Ovary (tissue), 9 donors: ENCODE results near the gene AFTPH. TPM values are rescaled to one million over a fixed set of nuclear protein-coding genes. Genes with fewer than 3 reads are reported as not detected.

ENCODE experiments used
- DNase-seq, 5 donors: peaks; one replicate each; pipeline ENCODE4 v3.0.0-alpha.2; 2019 to 2020
- H3K27ac ChIP-seq, 2 donors: fragments of 200-600 bp; one replicate each; pipeline versions ENCODE4 v1.5.1 to v1.8.0; 2019 to 2022
- H3K27me3 ChIP-seq: fragments of 200-600 bp; one replicate; pipeline ENCODE4 v1.8.0; 2022
- H3K36me3 ChIP-seq: fragments of 200-600 bp; sonication (generic); one replicate; pipeline ENCODE4 v1.5.1; 2019
- H3K4me1 ChIP-seq: one replicate; pipeline ENCODE4 v1.8.1; 2013; ENCODE audit warnings: mild to moderate bottlenecking, moderate library complexity; ENCODE audit not compliant: insufficient read depth
- H3K4me3 ChIP-seq: fragments of 200-600 bp; sonication (generic); one replicate; pipeline ENCODE4 v1.5.1; 2017
- H3K9me3 ChIP-seq, 2 donors: fragments of 200-600 bp in 1 of 2; sonication (generic) in 1 of 2; one replicate each; pipeline versions ENCODE4 v1.5.1 to v1.8.1; 2013 to 2019; ENCODE audit warnings: mild to moderate bottlenecking in 1 of 2, moderate library complexity in 1 of 2
- CTCF ChIP-seq, 3 donors: fragments of 450-650 bp in 2 of 3; fragments of 200-600 bp in 1 of 3; IDR thresholded peaks; one replicate each; pipeline versions ENCODE4 v1.5.1 to v1.8.0; 2016 to 2022; ENCODE audit warnings: antibody characterized with exemption in 3 of 3, mild to moderate bottlenecking in 1 of 3
- EP300 ChIP-seq: sonication (generic); formaldehyde crosslinking; IDR thresholded peaks from one replicate; pipeline ENCODE4 v1.6.1; 2017; ENCODE audit warnings: antibody characterized with exemption
- POLR2A ChIP-seq: fragments of 450-650 bp; IDR thresholded peaks from one replicate; pipeline ENCODE4 v1.6.1; 2017; ENCODE audit warnings: antibody characterized with exemption, mild to moderate bottlenecking, moderate library complexity
- WGBS, 3 donors: extraction: QIAGEN DNeasy Blood & Tissue Kit in 1 of 3; methylation state at CpG; one replicate each; pipeline versions ENCODE4 v1.1.5 to v1.1.7; 2013 to 2017; 5-methylcytosine and 5-hydroxymethylcytosine counted together
- intact Hi-C, 4 donors: fragments of 100-400 bp; cut with DNase I; formaldehyde crosslinking; loops; one replicate each; pipeline versions ENCODE4 v1.11.0 to v1.15.1; 2022 to 2023
- polyA plus RNA-seq, 2 donors: library from polyadenylated mRNA; stranded (reverse); fragments of 200-250 nt in 1 of 2; fragments of 350-450 nt in 1 of 2; fragmentation: Illumina TruSeq in 1 of 2; extraction: RNeasy Lipid Tissue Mini Kit (QIAGEN cat#74804) in 1 of 2; gene quantifications; one replicate each; pipeline ENCODE4 v1.2.3, GENCODE V29; 2013 to 2014
- total RNA-seq, 7 donors: library from RNA; depleted of rRNA in 2 of 7; stranded (reverse); fragments of >200 nt in 2 of 7; fragmentation: NEBNext Ultra II Directional in 3 of 7; extraction: Animal tissue kit (Norgen Biotek cat#: 25700) in 3 of 7; gene quantifications; one replicate each; pipeline versions ENCODE4 v1.1.0 to v1.2.4, GENCODE V29; 2016 to 2023
- donor health status: DM: no; HTN: no; CAD: no; lungs with moderate emphysema.
- donor health status: DM: no; HTN: no; CAD: no.
- donor health status: Bipolar disorder and iron deficiency.
- donor health status: DM: yes; HTN: yes; CAD: no.
- donor health status: DM: no; HTN: no; CAD: no.
- donor health status: DM: yes; HTN: yes; CAD: no.

AFTPH gene
- total and polyA plus RNA-seq, 9 donors, result 18.5 to 33.8 (median 27.6) TPM

- H3K36me3 ChIP-seq, result no peaks in the 10 kb centered on the region
- DNase-seq, result no peak
- no peak overlapping the region for H3K4me3 ChIP-seq
- no peaks in the 10 kb centered on the region for H3K9me3 ChIP-seq
- no peaks in the 10 kb centered on the region for H3K4me1 ChIP-seq
- intact Hi-C loops, result no loop called here
- no peak overlapping the region for H3K27ac ChIP-seq
- WGBS, 3 donors, result 96% methylated on average over 3 of the region's 3 CpGs
- TF ChIP-seq CTCF (IDR thresholded peaks at IDR 0.05), result no peak
- no peak for TF ChIP-seq EP300
- no peak for TF ChIP-seq POLR2A
- H3K27me3 ChIP-seq, result no peaks in the 10 kb centered on the region
Observed at GRCh38 chr2:64631771-64632170, 107.6 kb downstream of the AFTPH start.

- Histone ChIP-seq H3K9me3 (no peaks in the 10 kb centered on the region), H3K27me3 (no peaks in the 10 kb centered on the region), H3K4me3 (no peak overlapping the region), H3K4me1 (no peaks in the 10 kb centered on the region), H3K27ac (no peak overlapping the region), H3K36me3 (no peaks in the 10 kb centered on the region)
- DNase-seq, result no peak
- intact Hi-C loops, result no loop called here
- TF ChIP-seq POLR2A (no peak), CTCF (IDR thresholded peaks at IDR 0.05) (no peak), EP300 (no peak)
- WGBS, 3 donors, result 59 to 72% (median 71%) methylated on average over 9 of the region's 9 CpGs
Observed at GRCh38 chr2:64632835-64633819, 109.0 kb downstream of the AFTPH start.

GRCh38 chr2:64634345-64635267, 110.5 kb downstream of the AFTPH start:
- no peak for TF ChIP-seq EP300
- no peak for TF ChIP-seq POLR2A
- no peak for TF ChIP-seq CTCF (IDR thresholded peaks at IDR 0.05)
- Histone ChIP-seq H3K27ac (no peak overlapping the region), H3K4me3 (no peak overlapping the region), H3K4me1 (no peaks in the 10 kb centered on the region), H3K9me3 (no peaks in the 10 kb centered on the region), H3K27me3 (no peaks in the 10 kb centered on the region), H3K36me3 (no peaks in the 10 kb centered on the region)
- intact Hi-C loops, result no loop called here
- DNase-seq, result peak in 3 of 5 donors; percentile 49 to 57 (median 54)
- WGBS, 3 donors, result 78 to 86% (median 80%) methylated on average over 11 of the region's 11 CpGs
